HG02970 (cell line): ENCODE measurements around the gene DAGLA.
"Not testable (repeated sequence)": the region's sequence is repeated elsewhere in the genome, so short reads cannot be mapped to it uniquely, and the experiment has no call there.

Source experiments
- ATAC-seq: cut with Tn5 transposase; IDR thresholded peaks from one replicate; pipeline ENCODE4 v1.9.1; 2021; ENCODE audit warnings: mild to moderate bottlenecking, moderate library complexity, moderate number of reproducible peaks; ENCODE audit not compliant: unreplicated experiment, low FRiP score

The DAGLA gene

GRCh38 chr11:61679893-61680621 lies at the start of gene DAGLA:
Gene DAGLA, plus strand, starts transcription at chr11:61680391. Its CDS starts 39,765 bp downstream, at chr11:61720156.
- ATAC-seq = no peak

- ATAC-seq = no peak
Measured at GRCh38 chr11:61632096-61632495, 48.1 kb upstream of the DAGLA start.

- ATAC-seq = no peak
Measured at GRCh38 chr11:61635304-61635703, 44.9 kb upstream of the DAGLA start.

GRCh38 chr11:61635787-61636186 lies 44.4 kb upstream of the DAGLA start:
- ATAC-seq = no peak

GRCh38 chr11:61636676-61637075 lies 43.5 kb upstream of the DAGLA start:
- ATAC-seq = no peak

- ATAC-seq = no peak
Measured at GRCh38 chr11:61637277-61637676, 42.9 kb upstream of the DAGLA start.

- ATAC-seq = no peak
Measured at GRCh38 chr11:61639816-61640443, 40.3 kb upstream of the DAGLA start.

- ATAC-seq = no peak
Measured at GRCh38 chr11:61642162-61642561, 38.0 kb upstream of the DAGLA start.

GRCh38 chr11:61645179-61645868 lies 34.9 kb upstream of the DAGLA start:
- ATAC-seq = no peak

GRCh38 chr11:61647529-61647928 lies 32.7 kb upstream of the DAGLA start:
- no peak for ATAC-seq

- ATAC-seq = no peak
Measured at GRCh38 chr11:61650781-61651571, 29.2 kb upstream of the DAGLA start.

- ATAC-seq = no peak
Measured at GRCh38 chr11:61652135-61652534, 28.1 kb upstream of the DAGLA start.

- ATAC-seq = no peak
Measured at GRCh38 chr11:61654397-61654829, 25.8 kb upstream of the DAGLA start.

GRCh38 chr11:61655266-61656159 lies 24.7 kb upstream of the DAGLA start:
- ATAC-seq = not testable (repeated sequence)

GRCh38 chr11:61656347-61657077 lies 23.7 kb upstream of the DAGLA start:
- no peak for ATAC-seq

GRCh38 chr11:61657566-61658290 lies 22.5 kb upstream of the DAGLA start:
- no peak for ATAC-seq

GRCh38 chr11:61659413-61660196 lies 20.6 kb upstream of the DAGLA start:
- no peak for ATAC-seq

GRCh38 chr11:61660997-61661396 lies 19.2 kb upstream of the DAGLA start:
- not testable (repeated sequence) for ATAC-seq
